Measurements from ENCODE around the gene EHF. TPM values are rescaled to one million over a fixed set of nuclear protein-coding genes. Genes with fewer than 3 reads are reported as not detected.

The EHF gene
- total and polyA plus RNA-seq, 2 donors (not counting 1 experiment from before 2014, with no cell fraction given): 0.51 TPM; not detected in 1

DNA sequence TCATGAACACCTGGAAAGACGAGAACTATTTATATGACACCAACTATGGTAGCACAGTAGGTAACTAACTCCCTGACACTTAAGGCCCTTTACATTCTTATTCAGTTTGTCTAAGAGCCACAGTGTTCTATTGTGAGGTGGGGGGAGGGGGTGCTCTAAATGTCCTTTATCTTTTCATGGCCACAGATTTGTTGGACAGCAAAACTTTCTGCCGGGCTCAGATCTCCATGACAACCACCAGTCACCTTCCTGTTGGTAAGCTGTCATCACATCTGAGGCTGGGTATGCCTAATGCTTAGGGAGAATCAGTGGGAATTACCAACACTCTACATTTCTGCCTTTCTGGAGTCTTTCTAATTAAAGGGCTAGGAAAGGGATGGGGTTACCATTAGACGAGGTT, 30.7 kb downstream of the EHF start:
- H3K79me2 ChIP-seq (ENCODE audit: control insufficient read depth, insufficient read depth, low read length): no peaks in the 10 kb centered on the region
- no peaks in the 10 kb centered on the region for H4K20me1 ChIP-seq (ENCODE audit: control insufficient read depth, extremely low read depth, insufficient read depth, low read length)
- no peaks in the 10 kb centered on the region for H3K9me3 ChIP-seq (ENCODE audit: control insufficient read depth, insufficient read depth, low read depth, low read length)
- no peak overlapping the region for H3K9ac ChIP-seq (ENCODE audit: insufficient read depth, low read length)
- H3K27me3 ChIP-seq (ENCODE audit: control insufficient read depth, insufficient read depth, low read length): no peaks in the 10 kb centered on the region
- H2AFZ ChIP-seq (ENCODE audit: low read length): no peak overlapping the region
- TF ChIP-seq, protein P1, sequence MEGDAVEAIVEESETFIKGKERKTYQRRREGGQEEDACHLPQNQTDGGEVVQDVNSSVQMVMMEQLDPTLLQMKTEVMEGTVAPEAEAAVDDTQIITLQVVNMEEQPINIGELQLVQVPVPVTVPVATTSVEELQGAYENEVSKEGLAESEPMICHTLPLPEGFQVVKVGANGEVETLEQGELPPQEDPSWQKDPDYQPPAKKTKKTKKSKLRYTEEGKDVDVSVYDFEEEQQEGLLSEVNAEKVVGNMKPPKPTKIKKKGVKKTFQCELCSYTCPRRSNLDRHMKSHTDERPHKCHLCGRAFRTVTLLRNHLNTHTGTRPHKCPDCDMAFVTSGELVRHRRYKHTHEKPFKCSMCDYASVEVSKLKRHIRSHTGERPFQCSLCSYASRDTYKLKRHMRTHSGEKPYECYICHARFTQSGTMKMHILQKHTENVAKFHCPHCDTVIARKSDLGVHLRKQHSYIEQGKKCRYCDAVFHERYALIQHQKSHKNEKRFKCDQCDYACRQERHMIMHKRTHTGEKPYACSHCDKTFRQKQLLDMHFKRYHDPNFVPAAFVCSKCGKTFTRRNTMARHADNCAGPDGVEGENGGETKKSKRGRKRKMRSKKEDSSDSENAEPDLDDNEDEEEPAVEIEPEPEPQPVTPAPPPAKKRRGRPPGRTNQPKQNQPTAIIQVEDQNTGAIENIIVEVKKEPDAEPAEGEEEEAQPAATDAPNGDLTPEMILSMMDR (conservative IDR thresholded peaks at IDR 0.05 in 1 of 2, IDR thresholded peaks at IDR 0.05 in 1 of 2; ENCODE audit: low read depth in 1 of 2, low read length in 2 of 2): no peak
- no peak for TF ChIP-seq EZH2 (IDR thresholded peaks at IDR 0.05; ENCODE audit: low read length, missing control alignments)
- H3K4me1 ChIP-seq (ENCODE audit: control insufficient read depth, extremely low read depth, insufficient read depth, low read length): peaks cover 16% of the 10 kb centered on the region
- no peaks in the 10 kb centered on the region for H3K36me3 ChIP-seq (ENCODE audit: control insufficient read depth, insufficient read depth, low read length)
- H3K27ac ChIP-seq (ENCODE audit: insufficient read depth, low read length): no peak overlapping the region
- no peak overlapping the region for H3K4me2 ChIP-seq (ENCODE audit: extremely low read depth, insufficient read depth, low read length)
- DNase-seq (ENCODE audit: low read depth in 2 of 2): peak in 1 of 2 donors; percentile 37
- no peak overlapping the region for H3K4me3 ChIP-seq (replicated peaks in 1 of 4; ENCODE audit: control extremely low read depth in 1 of 4, insufficient read depth in 1 of 4, low read depth in 3 of 4, low read length in 4 of 4)

DNA sequence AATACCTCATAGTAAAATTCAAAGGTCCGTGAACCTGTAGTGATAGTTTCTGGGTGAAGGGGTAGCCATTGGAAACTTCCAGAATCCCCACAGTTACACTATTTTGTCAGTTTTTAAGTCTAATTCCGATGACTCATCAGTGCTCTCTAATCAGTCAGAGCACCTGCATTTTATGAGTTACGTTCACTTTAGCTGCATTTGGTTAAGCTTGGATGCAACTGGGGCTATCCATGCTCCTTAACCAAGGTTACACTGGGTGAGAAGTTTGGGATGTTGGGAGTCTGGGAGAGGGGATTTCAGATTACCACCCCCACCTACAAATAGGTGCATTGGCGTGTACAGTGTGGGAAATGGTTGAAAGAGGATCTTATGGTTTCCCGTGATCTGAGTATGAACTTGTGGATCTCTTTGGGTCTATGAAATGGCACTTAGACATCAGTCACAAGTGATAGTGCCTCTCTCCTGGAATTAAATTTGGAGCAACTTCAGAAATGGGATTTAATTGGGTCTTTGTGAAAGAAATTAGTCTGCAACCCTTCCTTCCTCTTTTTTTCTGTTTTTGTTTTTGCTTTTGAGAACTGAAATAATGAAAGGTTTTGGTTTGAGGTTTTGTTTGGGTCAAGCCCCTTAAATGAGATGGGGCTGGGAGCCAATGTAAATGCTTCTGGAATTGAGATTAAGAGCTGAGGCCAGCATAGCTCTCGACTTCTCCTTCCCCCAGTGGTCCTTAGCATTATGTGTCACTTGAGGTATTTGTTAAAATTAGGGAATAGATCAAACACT, 31.5 kb downstream of the EHF start:
- H4K20me1 ChIP-seq (ENCODE audit: control insufficient read depth, extremely low read depth, insufficient read depth, low read length): no peaks in the 10 kb centered on the region
- no peaks in the 10 kb centered on the region for H3K79me2 ChIP-seq (ENCODE audit: control insufficient read depth, insufficient read depth, low read length)
- H3K36me3 ChIP-seq (ENCODE audit: control insufficient read depth, insufficient read depth, low read length): no peaks in the 10 kb centered on the region
- peak overlapping the region; percentile 72 for H3K27ac ChIP-seq (ENCODE audit: insufficient read depth, low read length)
- no peak overlapping the region for H3K4me3 ChIP-seq (replicated peaks in 1 of 4; ENCODE audit: control extremely low read depth in 1 of 4, insufficient read depth in 1 of 4, low read depth in 3 of 4, low read length in 4 of 4)
- peaks cover 16% of the 10 kb centered on the region for H3K4me1 ChIP-seq (ENCODE audit: control insufficient read depth, extremely low read depth, insufficient read depth, low read length)
- no peak overlapping the region for H2AFZ ChIP-seq (ENCODE audit: low read length)
- H3K9ac ChIP-seq (ENCODE audit: insufficient read depth, low read length): no peak overlapping the region
- TF ChIP-seq, protein P1 (conservative IDR thresholded peaks at IDR 0.05 in 1 of 2, IDR thresholded peaks at IDR 0.05 in 1 of 2; ENCODE audit: low read depth in 1 of 2, low read length in 2 of 2): no peak
- TF ChIP-seq EZH2 (IDR thresholded peaks at IDR 0.05; ENCODE audit: low read length, missing control alignments): no peak
- H3K27me3 ChIP-seq (ENCODE audit: control insufficient read depth, insufficient read depth, low read length): no peaks in the 10 kb centered on the region
- DNase-seq (ENCODE audit: low read depth in 2 of 2): peak in 1 of 2 donors; percentile 40
- no peaks in the 10 kb centered on the region for H3K9me3 ChIP-seq (ENCODE audit: control insufficient read depth, insufficient read depth, low read depth, low read length)
- H3K4me2 ChIP-seq (ENCODE audit: extremely low read depth, insufficient read depth, low read length): no peak overlapping the region

DNA sequence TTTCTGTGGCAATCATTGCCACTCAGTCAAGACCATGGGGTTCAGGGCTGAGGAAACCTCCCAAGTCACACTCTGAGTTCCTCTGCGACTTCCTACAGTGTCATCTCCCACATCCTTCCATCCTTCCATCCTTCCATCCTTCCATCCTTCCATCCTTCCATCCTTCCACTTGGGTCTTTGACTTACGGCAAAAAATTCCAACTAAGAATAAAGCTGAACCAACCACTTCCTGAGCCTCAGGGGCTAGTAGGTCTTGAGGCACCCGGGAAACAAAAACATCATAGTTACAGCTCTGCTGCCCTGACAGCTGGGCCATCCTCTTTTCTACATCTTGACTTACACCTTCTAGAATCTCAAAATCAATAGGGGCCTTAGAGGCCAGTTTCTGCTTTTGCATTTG, 32.1 kb downstream of the EHF start:
- H3K79me2 ChIP-seq (ENCODE audit: control insufficient read depth, insufficient read depth, low read length): no peaks in the 10 kb centered on the region
- no peak overlapping the region for H3K4me3 ChIP-seq (replicated peaks in 1 of 4; ENCODE audit: control extremely low read depth in 1 of 4, insufficient read depth in 1 of 4, low read depth in 3 of 4, low read length in 4 of 4)
- no peaks in the 10 kb centered on the region for H4K20me1 ChIP-seq (ENCODE audit: control insufficient read depth, extremely low read depth, insufficient read depth, low read length)
- H2AFZ ChIP-seq (ENCODE audit: low read length): no peak overlapping the region
- H3K27me3 ChIP-seq (ENCODE audit: control insufficient read depth, insufficient read depth, low read length): no peaks in the 10 kb centered on the region
- DNase-seq (ENCODE audit: low read depth in 2 of 2): no peak
- H3K9me3 ChIP-seq (ENCODE audit: control insufficient read depth, insufficient read depth, low read depth, low read length): no peaks in the 10 kb centered on the region
- no peak for TF ChIP-seq EZH2 (IDR thresholded peaks at IDR 0.05; ENCODE audit: low read length, missing control alignments)
- TF ChIP-seq, protein P1 (conservative IDR thresholded peaks at IDR 0.05 in 1 of 2, IDR thresholded peaks at IDR 0.05 in 1 of 2; ENCODE audit: low read depth in 1 of 2, low read length in 2 of 2): no peak
- H3K4me1 ChIP-seq (ENCODE audit: control insufficient read depth, extremely low read depth, insufficient read depth, low read length): peaks cover 16% of the 10 kb centered on the region
- H3K36me3 ChIP-seq (ENCODE audit: control insufficient read depth, insufficient read depth, low read length): no peaks in the 10 kb centered on the region
- H3K4me2 ChIP-seq (ENCODE audit: extremely low read depth, insufficient read depth, low read length): no peak overlapping the region
- H3K27ac ChIP-seq (ENCODE audit: insufficient read depth, low read length): peak overlapping the region; percentile 72
- no peak overlapping the region for H3K9ac ChIP-seq (ENCODE audit: insufficient read depth, low read length)

Measured in fibroblast of lung (primary cell).